ENCODE measurements around the gene WASHC3. TPM values are rescaled to one million over a fixed set of nuclear protein-coding genes. Genes with fewer than 3 reads are reported as not detected.
A peak's percentile ranks its signal among the peaks of the same experiment; 100 is the strongest.

WASHC3 gene
- 10 to 100 TPM; 35.7 to 80.9 (median 47.0) TPM for total RNA-seq

- Histone ChIP-seq H3K9me3 (no peaks in the 10 kb centered on the region), H3K36me3 (peaks cover 0 to 8% (median 0%) of the 10 kb centered on the region in 3 donors), H3K4me3 (peak within 1 kb of the TSS; percentile 65 to 89 (median 82)), H3K27ac (peak within 1 kb of the TSS; percentile 86 to 91 (median 86)), H3K4me1 (no peaks in the 10 kb centered on the region), H3K27me3 (no peaks in the 10 kb centered on the region)
- DNase-seq, result peak; percentile 95 to 98 (median 96)
- TF ChIP-seq CTCF (IDR thresholded peaks at IDR 0.05) (no peak), POLR2A (IDR thresholded peaks at IDR 0.05) (peak; percentile 48 to 63)
Measured at GRCh38 chr12:102061560-102062418, at the start of gene WASHC3. Gene WASHC3 (minus strand): TSS chr12:102061991. CDS start chr12:102061962, 29 bp downstream.

GRCh38 chr12:102110782-102111181 is 49.0 kb upstream of the WASHC3 start:
- H3K27me3 ChIP-seq, result no peaks in the 10 kb centered on the region
- TF ChIP-seq CTCF (IDR thresholded peaks at IDR 0.05) (no peak), POLR2A (IDR thresholded peaks at IDR 0.05) (no peak)
- no peak for DNase-seq
- no peak overlapping the region for H3K4me3 ChIP-seq
- no peaks in the 10 kb centered on the region for H3K4me1 ChIP-seq
- H3K36me3 ChIP-seq, result peaks cover 0 to 49% (median 0%) of the 10 kb centered on the region in 3 donors
- H3K9me3 ChIP-seq, result no peaks in the 10 kb centered on the region
- H3K27ac ChIP-seq, result no peak overlapping the region

- TF ChIP-seq CTCF (IDR thresholded peaks at IDR 0.05) (no peak), POLR2A (IDR thresholded peaks at IDR 0.05) (no peak)
- Histone ChIP-seq H3K4me3 (no peak overlapping the region), H3K4me1 (no peaks in the 10 kb centered on the region), H3K36me3 (peaks cover 0 to 52% (median 0%) of the 10 kb centered on the region in 3 donors), H3K27ac (no peak overlapping the region), H3K9me3 (no peaks in the 10 kb centered on the region), H3K27me3 (no peaks in the 10 kb centered on the region)
- DNase-seq, result no peak
Measured at GRCh38 chr12:102107970-102108369, 46.2 kb upstream of the WASHC3 start.

- Histone ChIP-seq H3K36me3 (peaks cover 0 to 52% (median 0%) of the 10 kb centered on the region in 3 donors), H3K4me3 (no peak overlapping the region), H3K4me1 (no peaks in the 10 kb centered on the region), H3K27ac (no peak overlapping the region), H3K9me3 (no peaks in the 10 kb centered on the region), H3K27me3 (no peaks in the 10 kb centered on the region)
- no peak for TF ChIP-seq POLR2A (IDR thresholded peaks at IDR 0.05)
- no peak for TF ChIP-seq CTCF (IDR thresholded peaks at IDR 0.05)
- DNase-seq, result no peak
Measured at GRCh38 chr12:102106905-102107304, 45.1 kb upstream of the WASHC3 start.

- Histone ChIP-seq H3K4me1 (no peaks in the 10 kb centered on the region), H3K27me3 (no peaks in the 10 kb centered on the region), H3K27ac (no peak overlapping the region), H3K9me3 (no peaks in the 10 kb centered on the region), H3K4me3 (no peak overlapping the region), H3K36me3 (peaks cover 0 to 25% (median 0%) of the 10 kb centered on the region in 3 donors)
- DNase-seq, result no peak
- TF ChIP-seq CTCF (IDR thresholded peaks at IDR 0.05), result no peak
- TF ChIP-seq POLR2A (IDR thresholded peaks at IDR 0.05), result no peak
Measured at GRCh38 chr12:102096855-102097254, 35.1 kb upstream of the WASHC3 start.
